ENCODE measurements around the gene CAMTA1.

Gene CAMTA1

GRCh38 chr1:7535934-7536878 is 751.0 kb downstream of the CAMTA1 start:
- DNase-seq, result no peak

- no peak for DNase-seq
Observed at GRCh38 chr1:7536891-7537591, 751.8 kb downstream of the CAMTA1 start.

- DNase-seq, result no peak
Observed at GRCh38 chr1:7538033-7538432, 752.8 kb downstream of the CAMTA1 start.

GRCh38 chr1:7538849-7539768 is 753.9 kb downstream of the CAMTA1 start:
- DNase-seq, result no peak

- DNase-seq, result peak in 1 of 2 experiments; percentile 3
Observed at GRCh38 chr1:7539769-7540175, 754.5 kb downstream of the CAMTA1 start.

GRCh38 chr1:7540816-7541215 is 755.6 kb downstream of the CAMTA1 start:
- no peak for DNase-seq

- no peak for DNase-seq
Observed at GRCh38 chr1:7541629-7542028, 756.4 kb downstream of the CAMTA1 start.

- DNase-seq, result no peak
Observed at GRCh38 chr1:7543718-7544090, 758.5 kb downstream of the CAMTA1 start.

- DNase-seq, result no peak
Observed at GRCh38 chr1:7549277-7550161, 764.3 kb downstream of the CAMTA1 start.

GRCh38 chr1:7550261-7550865 is 765.1 kb downstream of the CAMTA1 start:
- no peak for DNase-seq

- no peak for DNase-seq
Observed at GRCh38 chr1:7550981-7551380, 765.7 kb downstream of the CAMTA1 start.

GRCh38 chr1:7551442-7551841 is 766.2 kb downstream of the CAMTA1 start:
- no peak for DNase-seq

GRCh38 chr1:7552402-7552801 is 767.1 kb downstream of the CAMTA1 start:
- DNase-seq, result no peak

GRCh38 chr1:7553042-7553690 is 767.9 kb downstream of the CAMTA1 start:
- no peak for DNase-seq

- no peak for DNase-seq
Observed at GRCh38 chr1:7554385-7555235, 769.4 kb downstream of the CAMTA1 start.

- no peak for DNase-seq
Observed at GRCh38 chr1:7555391-7556185, 770.3 kb downstream of the CAMTA1 start.

GRCh38 chr1:7557301-7557891 is 772.1 kb downstream of the CAMTA1 start:
- no peak for DNase-seq

GRCh38 chr1:7558041-7558461 is 772.8 kb downstream of the CAMTA1 start:
- DNase-seq, result no peak

GRCh38 chr1:7558481-7558880 is 773.2 kb downstream of the CAMTA1 start:
- DNase-seq, result no peak

Measured in Kasumi-1 (cell line).